ENCODE data around the gene STARD8.
"Not testable (repeated sequence)": the region's sequence is repeated elsewhere in the genome, so short reads cannot be mapped to it uniquely, and the experiment has no call there.

Gene STARD8

GRCh38 chrX:68650491-68650890 is 3.0 kb downstream of the STARD8 start:
- Histone ChIP-seq H3K4me3 (no peak overlapping the region), H3K27ac (no peak overlapping the region)
- no peak for TF ChIP-seq CTCF (IDR thresholded peaks at IDR 0.05)
- no peak for DNase-seq (ENCODE audit: low spot score)

GRCh38 chrX:68651110-68651509 is 3.6 kb downstream of the STARD8 start:
- Histone ChIP-seq H3K27ac (no peak overlapping the region), H3K4me3 (no peak overlapping the region)
- no peak for TF ChIP-seq CTCF (IDR thresholded peaks at IDR 0.05)
- DNase-seq (ENCODE audit: low spot score) = no peak

GRCh38 chrX:68652326-68653170 is 5.1 kb downstream of the STARD8 start:
- H3K27ac ChIP-seq = no peak overlapping the region
- DNase-seq (ENCODE audit: low spot score) = no peak
- no peak for TF ChIP-seq CTCF (IDR thresholded peaks at IDR 0.05)

GRCh38 chrX:68654693-68655092 is 7.2 kb downstream of the STARD8 start:
- no peak for TF ChIP-seq CTCF (IDR thresholded peaks at IDR 0.05)
- H3K27ac ChIP-seq = no peak overlapping the region
- H3K4me3 ChIP-seq = no peak overlapping the region
- DNase-seq (ENCODE audit: low spot score) = no peak

More at GRCh38 chrX:68652326-68653170, 5.1 kb downstream of the STARD8 start:
- no peak overlapping the region for H3K4me3 ChIP-seq

- not testable (repeated sequence) for H3K4me3 ChIP-seq; DNase-seq (ENCODE audit: low spot score); H3K27ac ChIP-seq
Measured at GRCh38 chrX:68656473-68656872, 9.0 kb downstream of the STARD8 start.

GRCh38 chrX:68658530-68658929 is 11.1 kb downstream of the STARD8 start:
- H3K4me3 ChIP-seq = no peak overlapping the region
- no peak for TF ChIP-seq CTCF (IDR thresholded peaks at IDR 0.05)
- no peak for DNase-seq (ENCODE audit: low spot score)
- H3K27ac ChIP-seq = no peak overlapping the region

GRCh38 chrX:68659385-68659784 is 11.9 kb downstream of the STARD8 start:
- DNase-seq (ENCODE audit: low spot score) = no peak
- no peak overlapping the region for H3K4me3 ChIP-seq
- no peak overlapping the region for H3K27ac ChIP-seq
- TF ChIP-seq CTCF (IDR thresholded peaks at IDR 0.05) = no peak

All from coronary artery (tissue), 2 donors.